ENCODE data around the gene SPIRE1. TPM values are rescaled to one million over a fixed set of nuclear protein-coding genes. Genes with fewer than 3 reads are reported as not detected.

Gene SPIRE1
- total RNA-seq, 2 donors from 2014 or later: 21.9 to 23.6 TPM

DNA sequence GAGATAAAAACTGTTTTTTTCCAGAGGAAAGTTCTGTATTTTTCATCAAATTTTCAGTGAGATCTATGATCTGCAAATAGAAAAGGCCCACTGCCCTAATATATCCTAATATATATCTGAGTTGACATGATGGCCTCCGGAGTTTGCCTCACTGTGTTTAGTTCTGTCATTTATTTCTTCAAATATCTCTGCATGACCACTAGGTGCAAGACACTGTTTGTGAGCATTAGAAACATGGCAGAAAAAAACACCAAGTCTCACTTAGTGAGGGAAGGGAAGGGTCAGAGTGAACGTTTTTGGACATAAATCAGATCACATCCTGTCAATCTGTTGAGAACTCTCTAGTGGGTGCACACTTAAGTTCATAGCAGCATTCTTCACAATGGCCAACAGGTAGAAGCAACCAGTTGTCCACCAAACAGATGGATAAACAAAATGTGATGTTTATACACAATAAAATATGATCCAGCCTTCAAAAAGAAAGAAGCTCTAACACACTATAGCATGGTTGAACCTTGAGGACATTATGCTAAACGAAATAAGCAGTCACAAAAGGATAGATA lies 53.4 kb downstream of the SPIRE1 start:
- H3K27me3 ChIP-seq (replicated peaks; ENCODE audit: insufficient read depth): no peaks in the 10 kb centered on the region
- no peak for DNase-seq (ENCODE audit: low spot score)
- no peak overlapping the region for H3K27ac ChIP-seq
- TF ChIP-seq POLR2AphosphoS5 (IDR thresholded peaks at IDR 0.05): no peak
- TF ChIP-seq, protein P1, sequence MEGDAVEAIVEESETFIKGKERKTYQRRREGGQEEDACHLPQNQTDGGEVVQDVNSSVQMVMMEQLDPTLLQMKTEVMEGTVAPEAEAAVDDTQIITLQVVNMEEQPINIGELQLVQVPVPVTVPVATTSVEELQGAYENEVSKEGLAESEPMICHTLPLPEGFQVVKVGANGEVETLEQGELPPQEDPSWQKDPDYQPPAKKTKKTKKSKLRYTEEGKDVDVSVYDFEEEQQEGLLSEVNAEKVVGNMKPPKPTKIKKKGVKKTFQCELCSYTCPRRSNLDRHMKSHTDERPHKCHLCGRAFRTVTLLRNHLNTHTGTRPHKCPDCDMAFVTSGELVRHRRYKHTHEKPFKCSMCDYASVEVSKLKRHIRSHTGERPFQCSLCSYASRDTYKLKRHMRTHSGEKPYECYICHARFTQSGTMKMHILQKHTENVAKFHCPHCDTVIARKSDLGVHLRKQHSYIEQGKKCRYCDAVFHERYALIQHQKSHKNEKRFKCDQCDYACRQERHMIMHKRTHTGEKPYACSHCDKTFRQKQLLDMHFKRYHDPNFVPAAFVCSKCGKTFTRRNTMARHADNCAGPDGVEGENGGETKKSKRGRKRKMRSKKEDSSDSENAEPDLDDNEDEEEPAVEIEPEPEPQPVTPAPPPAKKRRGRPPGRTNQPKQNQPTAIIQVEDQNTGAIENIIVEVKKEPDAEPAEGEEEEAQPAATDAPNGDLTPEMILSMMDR (IDR thresholded peaks at IDR 0.05): no peak
- no peak overlapping the region for H3K4me3 ChIP-seq
- H3K4me1 ChIP-seq (replicated peaks): no peaks in the 10 kb centered on the region
- 70% methylated on average over 3 of the region's 3 CpGs for WGBS
- H3K36me3 ChIP-seq: no peaks in the 10 kb centered on the region
- intact Hi-C loops (cut with DNase I): no loop called here
- no peaks in the 10 kb centered on the region for H3K9me3 ChIP-seq

DNA sequence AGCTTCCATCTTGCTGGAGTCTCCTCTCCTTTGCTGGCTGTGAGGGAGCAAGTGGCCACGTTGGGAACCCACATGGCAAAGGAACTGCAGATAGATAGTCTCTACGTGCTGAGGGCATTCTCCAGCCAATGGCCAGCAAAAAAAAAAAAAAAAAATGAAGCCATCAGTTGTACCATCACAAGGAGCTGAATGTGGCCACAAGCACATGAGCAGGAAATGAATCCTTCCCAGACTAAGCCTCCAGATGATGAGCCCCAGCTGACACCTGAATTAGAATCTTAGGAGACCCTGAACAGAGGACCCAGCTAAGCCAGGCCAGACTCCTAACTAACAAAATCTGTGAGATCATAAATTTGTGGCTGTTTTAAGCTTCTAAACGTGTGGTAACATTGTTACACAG lies 57.9 kb downstream of the SPIRE1 start:
- Histone ChIP-seq H3K27ac (no peak overlapping the region), H3K4me3 (no peak overlapping the region), H3K36me3 (no peaks in the 10 kb centered on the region), H3K4me1 (replicated peaks) (no peaks in the 10 kb centered on the region), H3K27me3 (replicated peaks; ENCODE audit: insufficient read depth) (no peaks in the 10 kb centered on the region), H3K9me3 (no peaks in the 10 kb centered on the region)
- no peak for TF ChIP-seq POLR2AphosphoS5 (IDR thresholded peaks at IDR 0.05)
- no peak for TF ChIP-seq POLR2A (IDR thresholded peaks at IDR 0.05)
- TF ChIP-seq, protein P1 (IDR thresholded peaks at IDR 0.05): no peak
- 59% methylated on average over 3 of the region's 3 CpGs for WGBS
- intact Hi-C loops (cut with DNase I): no loop called here
- no peak for DNase-seq (ENCODE audit: low spot score)

DNA sequence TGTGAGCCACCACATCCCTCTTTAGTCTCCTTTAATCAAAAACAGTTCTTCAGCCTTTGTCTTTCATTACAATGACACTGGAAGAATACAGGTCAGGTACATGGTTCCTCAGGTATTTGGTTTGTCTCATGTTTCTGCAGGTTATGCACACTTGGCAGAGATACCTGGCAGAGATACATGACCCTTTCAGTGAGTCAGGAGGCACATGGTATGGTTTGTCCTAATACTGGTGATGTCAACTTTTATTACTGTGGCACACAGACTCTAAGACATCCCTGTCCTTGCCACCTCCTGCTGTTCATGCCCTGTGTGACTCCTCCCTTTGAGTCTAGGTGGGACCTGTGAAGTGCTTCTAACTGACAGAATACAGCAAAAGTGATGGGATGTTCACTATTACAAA lies 58.4 kb downstream of the SPIRE1 start:
- Histone ChIP-seq H3K4me3 (no peak overlapping the region), H3K27ac (no peak overlapping the region), H3K27me3 (replicated peaks; ENCODE audit: insufficient read depth) (no peaks in the 10 kb centered on the region), H3K4me1 (replicated peaks) (no peaks in the 10 kb centered on the region), H3K36me3 (no peaks in the 10 kb centered on the region), H3K9me3 (no peaks in the 10 kb centered on the region)
- TF ChIP-seq POLR2AphosphoS5 (IDR thresholded peaks at IDR 0.05): peak; percentile 66
- TF ChIP-seq, protein P1 (IDR thresholded peaks at IDR 0.05): no peak
- no peak for TF ChIP-seq POLR2A (IDR thresholded peaks at IDR 0.05)
- intact Hi-C loops (cut with DNase I): no loop called here
- DNase-seq (ENCODE audit: low spot score): peak; percentile 44

- no peak overlapping the region for H3K27ac ChIP-seq
- intact Hi-C loops (cut with DNase I): no loop called here
- H3K4me1 ChIP-seq (replicated peaks): no peaks in the 10 kb centered on the region
- no peaks in the 10 kb centered on the region for H3K9me3 ChIP-seq
- no peaks in the 10 kb centered on the region for H3K27me3 ChIP-seq (replicated peaks; ENCODE audit: insufficient read depth)
- TF ChIP-seq POLR2A (IDR thresholded peaks at IDR 0.05) (no peak), POLR2AphosphoS5 (IDR thresholded peaks at IDR 0.05) (no peak)
- TF ChIP-seq, protein P1 (IDR thresholded peaks at IDR 0.05): no peak
- no peak for DNase-seq (ENCODE audit: low spot score)
- no peak overlapping the region for H3K4me3 ChIP-seq
- H3K36me3 ChIP-seq: no peaks in the 10 kb centered on the region
- WGBS: 76% methylated on average over 3 of the region's 3 CpGs
These were observed 59.6 kb downstream of the SPIRE1 start for GRCh38 chr18:12598181-12598930.

DNA sequence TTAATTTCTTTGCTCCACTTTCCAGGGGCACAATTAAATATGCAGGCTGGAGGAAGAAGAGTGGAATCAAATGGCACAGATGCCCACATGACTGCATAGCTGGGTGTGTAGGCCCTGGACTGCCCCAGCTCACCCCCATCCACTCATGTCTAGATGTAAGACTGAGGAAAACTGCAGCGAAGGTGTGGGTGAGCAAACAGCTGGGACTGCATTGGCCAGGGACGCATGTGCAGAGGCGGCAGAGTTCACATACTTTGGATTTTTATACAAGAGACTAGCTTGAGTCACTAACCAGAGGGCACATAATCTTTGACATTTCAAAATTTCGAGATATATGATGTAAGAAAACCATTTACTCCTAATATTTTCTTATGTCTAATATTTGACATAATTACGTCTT lies 60.1 kb downstream of the SPIRE1 start:
- intact Hi-C loops (cut with DNase I): no loop called here
- Histone ChIP-seq H3K4me3 (no peak overlapping the region), H3K4me1 (replicated peaks) (no peaks in the 10 kb centered on the region), H3K36me3 (no peaks in the 10 kb centered on the region), H3K9me3 (no peaks in the 10 kb centered on the region), H3K27me3 (replicated peaks; ENCODE audit: insufficient read depth) (no peaks in the 10 kb centered on the region), H3K27ac (no peak overlapping the region)
- no peak for DNase-seq (ENCODE audit: low spot score)
- TF ChIP-seq POLR2A (IDR thresholded peaks at IDR 0.05): no peak
- no peak for TF ChIP-seq POLR2AphosphoS5 (IDR thresholded peaks at IDR 0.05)
- TF ChIP-seq, protein P1 (IDR thresholded peaks at IDR 0.05): no peak
- 77% methylated on average over 5 of the region's 5 CpGs for WGBS

All from prostate gland (tissue), 2 donors.